IMR-90 (cell line): ENCODE results near the gene SRCIN1. TPM values are rescaled to one million over a fixed set of nuclear protein-coding genes. Genes with fewer than 3 reads are reported as not detected.

ENCODE experiments used
- ATAC-seq: fragments of 200-7000 bp; cut with Tn5 transposase; 2 replicates; pipeline ENCODE4 v1.9.1; 2020; ENCODE audit warnings: low read depth, mild to moderate bottlenecking, moderate library complexity
- BruUV-seq: library from RNA; stranded (reverse); fragments of 400-500 nt; replicated peaks from 2 replicates; lab custom pipeline; 2021; lab: Mats Ljungman, UMichigan
- CTCF ChIA-PET: fragments of 300-600 bp; formaldehyde crosslinking; extraction: SDS; loops from one replicate; lab custom pipeline; 2021; ENCODE audit warnings: antibody characterized with exemption; lab: Yijun Ruan, JAX
- POLR2A ChIA-PET: fragments of 300-600 bp; sonication (Branson Sonifier 250); formaldehyde crosslinking; loops from one replicate; lab custom pipeline; 2022; ENCODE audit warnings: antibody characterized with exemption; ENCODE audit not compliant: unreplicated experiment; lab: Charles Lee
- DNase-seq: peaks from one replicate; pipeline ENCODE4 v3.0.0; 2013
- H2AFZ ChIP-seq: replicated peaks from 2 replicates; pipeline ENCODE3; 2013; ENCODE audit warnings: low read length, mild to moderate bottlenecking; ENCODE audit not compliant: poor library complexity
- H2AK5ac ChIP-seq: 2 replicates; pipeline ENCODE4 v1.6.1; 2013; ENCODE audit warnings: low read depth, low read length, inconsistent platforms
- H2AK9ac ChIP-seq: replicated peaks from 2 replicates; pipeline ENCODE3; 2013; ENCODE audit warnings: mild to moderate bottlenecking, low read depth, low read length, moderate library complexity; ENCODE audit not compliant: poor library complexity
- H2BK120ac ChIP-seq: 2 replicates; pipeline ENCODE4 v1.6.1; 2013; ENCODE audit warnings: low read depth, low read length, inconsistent platforms
- H2BK15ac ChIP-seq: 3 replicates; pipeline ENCODE4 v1.6.1; 2013; ENCODE audit warnings: low read depth, low read length, inconsistent platforms
- H2BK20ac ChIP-seq: 2 replicates; pipeline ENCODE4 v1.6.1; 2013; ENCODE audit warnings: low read depth, mild to moderate bottlenecking, inconsistent platforms, low read length, moderate library complexity
- H2BK5ac ChIP-seq: 2 replicates; pipeline ENCODE4 v1.6.1; 2013; ENCODE audit warnings: mild to moderate bottlenecking, low read depth, low read length, inconsistent platforms; ENCODE audit not compliant: poor library complexity, severe bottlenecking
- H3K14ac ChIP-seq: replicated peaks from 2 replicates; pipeline ENCODE4 v1.6.1; 2013; ENCODE audit warnings: low read depth, low read length, inconsistent platforms
- H3K18ac ChIP-seq: 2 replicates; pipeline ENCODE4 v1.6.1; 2013; ENCODE audit warnings: low read depth, low read length, control low read depth
- H3K23ac ChIP-seq: 2 replicates; pipeline ENCODE4 v1.6.1; 2013; ENCODE audit warnings: low read depth, low read length, inconsistent platforms
- H3K27ac ChIP-seq: 2 replicates; pipeline ENCODE4 v1.5.1; 2013; ENCODE audit warnings: mild to moderate bottlenecking, control low read depth, low read length; ENCODE audit not compliant: insufficient read depth
- H3K27me3 ChIP-seq: 2 replicates; pipeline ENCODE4 v1.6.1; 2013; ENCODE audit warnings: low read length; ENCODE audit not compliant: control insufficient read depth, insufficient read depth
- H3K36me3 ChIP-seq: 2 replicates; pipeline ENCODE4 v1.6.1; 2013; ENCODE audit warnings: low read length, mixed read lengths; ENCODE audit not compliant: control insufficient read depth, insufficient read depth
- H3K4ac ChIP-seq: 2 replicates; pipeline ENCODE4 v1.6.1; 2013; ENCODE audit warnings: low read depth, low read length, inconsistent platforms
- H3K4me1 ChIP-seq: 2 replicates; pipeline ENCODE4 v1.6.1; 2013; ENCODE audit warnings: low read length, mixed read lengths; ENCODE audit not compliant: control insufficient read depth, insufficient read depth
- H3K4me2 ChIP-seq: 2 replicates; pipeline ENCODE4 v1.6.1; 2013; ENCODE audit warnings: low read depth, mild to moderate bottlenecking, control low read depth, low read length, moderate library complexity
- H3K4me3 ChIP-seq: 2 replicates; pipeline ENCODE4 v1.5.1; 2013; ENCODE audit warnings: low read depth, mild to moderate bottlenecking, control low read depth, low read length, moderate library complexity; ENCODE audit not compliant: insufficient read depth
- H3K56ac ChIP-seq: 2 replicates; pipeline ENCODE4 v1.6.1; 2013; ENCODE audit warnings: low read length, inconsistent platforms; ENCODE audit not compliant: insufficient read depth; ENCODE audit errors: extremely low read depth
- H3K79me1 ChIP-seq, 2 experiments: 2 replicates each; pipeline ENCODE4 v1.6.1; 2013; ENCODE audit warnings: low read length in 2 of 2, inconsistent platforms in 1 of 2, low read depth in 1 of 2
- H3K9ac ChIP-seq: 2 replicates; pipeline ENCODE4 v1.6.1; 2013; ENCODE audit warnings: low read depth, low read length, control low read depth
- H3K9me1 ChIP-seq: 2 replicates; pipeline ENCODE4 v1.6.1; 2013; ENCODE audit warnings: low read length, inconsistent platforms; ENCODE audit not compliant: insufficient read depth
- H3K9me3 ChIP-seq: 2 replicates; pipeline ENCODE4 v1.6.1; 2013; ENCODE audit warnings: low read length; ENCODE audit not compliant: control insufficient read depth, insufficient read depth
- H4K20me1 ChIP-seq: 2 replicates; pipeline ENCODE4 v1.6.1; 2013; ENCODE audit warnings: low read length, inconsistent platforms; ENCODE audit not compliant: insufficient read depth
- H4K5ac ChIP-seq: 2 replicates; pipeline ENCODE4 v1.6.1; 2013; ENCODE audit warnings: mild to moderate bottlenecking, low read depth, low read length, control low read depth
- H4K8ac ChIP-seq, 2 experiments: 2 replicates each; pipeline ENCODE4 v1.6.1; 2013; ENCODE audit warnings: low read depth in 2 of 2, low read length in 2 of 2, control low read depth in 1 of 2, inconsistent platforms in 1 of 2
- H4K91ac ChIP-seq: 2 replicates; pipeline ENCODE4 v1.6.1; 2013; ENCODE audit warnings: low read depth, low read length, inconsistent platforms; ENCODE audit not compliant: insufficient read depth
- BHLHE40 ChIP-seq: fragments of 150-350 bp; IDR thresholded peaks from 2 replicates; pipeline ENCODE4 v1.6.1; 2016; ENCODE audit warnings: mild to moderate bottlenecking, low read depth, low read length
- CEBPB ChIP-seq: IDR thresholded peaks from 2 replicates; pipeline ENCODE4 v1.6.1; 2012; ENCODE audit warnings: low read depth, low read length, improper control_type of control experiment
- CHD1 ChIP-seq: IDR thresholded peaks from 2 replicates; pipeline ENCODE4 v1.6.1; 2012; ENCODE audit warnings: low read depth, low read length, improper control_type of control experiment
- FOS ChIP-seq: fragments of 150-350 bp; IDR thresholded peaks from 2 replicates; pipeline ENCODE4 v1.6.1; 2016; ENCODE audit warnings: low read depth, low read length
- MAFK ChIP-seq: IDR thresholded peaks from 2 replicates; pipeline ENCODE4 v1.6.1; 2012; ENCODE audit warnings: low read depth, low read length, improper control_type of control experiment
- MAZ ChIP-seq: IDR thresholded peaks from 2 replicates; pipeline ENCODE4 v1.6.1; 2012; ENCODE audit warnings: low read depth, mild to moderate bottlenecking, low read length, improper control_type of control experiment, moderate library complexity, borderline replicate concordance
- MXI1 ChIP-seq: IDR thresholded peaks from 2 replicates; pipeline ENCODE4 v1.6.1; 2012; ENCODE audit warnings: low read depth, mild to moderate bottlenecking, low read length, moderate library complexity, borderline replicate concordance
- NFE2L2 ChIP-seq: fragments of 150-350 bp; IDR thresholded peaks from 2 replicates; pipeline ENCODE4 v1.6.1; 2016; ENCODE audit warnings: low read depth, mild to moderate bottlenecking, low read length
- POLR2A ChIP-seq: IDR thresholded peaks from 2 replicates; pipeline ENCODE4 v1.6.1; 2012; ENCODE audit warnings: mild to moderate bottlenecking, low read depth, low read length
- RAD21 ChIP-seq: IDR thresholded peaks from 2 replicates; pipeline ENCODE4 v1.6.1; 2012; ENCODE audit warnings: low read length, improper control_type of control experiment
- RCOR1 ChIP-seq: IDR thresholded peaks from 2 replicates; pipeline ENCODE4 v1.6.1; 2012; ENCODE audit warnings: mild to moderate bottlenecking, low read length, improper control_type of control experiment; ENCODE audit not compliant: insufficient replicate concordance
- RFX5 ChIP-seq: IDR thresholded peaks from 2 replicates; pipeline ENCODE4 v1.8.0; 2012; ENCODE audit warnings: low read depth, mild to moderate bottlenecking, low read length, moderate library complexity
- SMC3 ChIP-seq: fragments of 150-350 bp; IDR thresholded peaks from 2 replicates; pipeline ENCODE4 v1.6.1; 2016; ENCODE audit warnings: low read depth, mild to moderate bottlenecking, antibody characterized with exemption, low read length, moderate library complexity
- USF2 ChIP-seq: fragments of 150-350 bp; IDR thresholded peaks from 2 replicates; pipeline ENCODE4 v1.6.1; 2017; ENCODE audit warnings: mild to moderate bottlenecking, antibody characterized with exemption, low read length, low read depth
- dilution Hi-C: fragments of 300-500 bp; cut with HindIII; formaldehyde crosslinking; loops from one replicate; pipeline ENCODE4 v1.14.3; 2018; ENCODE audit warnings: low sequenced_read_pairs; ENCODE audit not compliant: unreplicated experiment
- in situ Hi-C: fragments of 300-500 bp; cut with MboI; formaldehyde crosslinking; loops from 3 replicates; pipeline ENCODE4 v1.14.3; 2019; ENCODE audit warnings: low sequenced_read_pairs, inconsistent platforms, mixed read lengths
- intact Hi-C: fragments of 100-400 bp; cut with micrococcal nuclease; formaldehyde crosslinking; loops from 2 replicates; pipeline ENCODE4 v1.10.0; 2022
- polyA plus RNA-seq, 3 experiments: library from polyadenylated mRNA; depleted of rRNA; stranded (reverse); fragments of >200 nt; gene quantifications; 2 replicates each; pipeline ENCODE4 v1.2.3, GENCODE V29; 2012; ENCODE audit warnings: low replicate concordance in 1 of 3
- total RNA-seq: library from RNA; depleted of rRNA; stranded (reverse); fragments of >200 nt; gene quantifications from 2 replicates; pipeline ENCODE4 v1.2.3, GENCODE V29; 2012
- TF ChIP-seq, protein P1 (sequence below): conservative IDR thresholded peaks from 2 replicates; pipeline ENCODE4 v1.5.1; 2012; ENCODE audit warnings: mild to moderate bottlenecking, low read depth, low read length, improper control_type of control experiment
- TF ChIP-seq, protein P2 (sequence below): fragments of 150-350 bp; IDR thresholded peaks from 2 replicates; pipeline ENCODE4 v1.6.1; 2016; ENCODE audit warnings: low read depth, mild to moderate bottlenecking, low read length, moderate library complexity, borderline replicate concordance

SRCIN1 gene
- total and polyA plus RNA-seq, 2 of the 4 experiments (the other 2 are of a cell fraction), result not detected

DNA sequence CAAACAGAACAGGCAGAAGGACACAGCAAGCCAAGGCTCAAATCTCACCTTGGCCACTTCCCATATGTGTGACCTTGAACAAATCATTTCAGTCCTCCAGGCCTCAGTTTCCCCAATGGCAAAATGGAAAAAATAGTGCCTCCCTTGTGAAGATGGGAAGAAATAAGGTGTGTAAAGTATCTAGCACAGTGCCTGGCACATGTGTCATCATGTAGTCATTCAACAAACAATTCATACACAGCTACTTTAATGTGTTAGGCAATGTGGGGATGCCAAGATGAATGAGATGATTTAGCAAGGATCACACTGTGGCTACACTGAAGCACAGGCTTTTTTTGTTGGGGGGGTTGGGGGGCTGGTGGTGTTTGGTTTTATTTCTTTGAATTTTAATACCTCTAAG lies 13.3 kb downstream of the SRCIN1 start:
- Histone ChIP-seq H4K91ac (no peak overlapping the region), H3K4me1 (no peaks in the 10 kb centered on the region), H3K79me1 (no peaks in the 10 kb centered on the region), H3K56ac (no peak overlapping the region), H3K27me3 (peaks cover 96% of the 10 kb centered on the region), H3K4me2 (no peak overlapping the region), H3K4me3 (no peak overlapping the region), H2BK15ac (no peak overlapping the region), H4K5ac (no peak overlapping the region), H4K8ac (no peak overlapping the region), H2AK5ac (no peak overlapping the region), H2BK20ac (no peak overlapping the region), H3K9ac (no peak overlapping the region), H3K18ac (no peak overlapping the region), H2AK9ac (no peak overlapping the region), H3K23ac (no peak overlapping the region), H2AFZ (no peak overlapping the region), H4K20me1 (no peaks in the 10 kb centered on the region), H3K14ac (no peak overlapping the region), H3K36me3 (no peaks in the 10 kb centered on the region), H2BK5ac (no peak overlapping the region), H3K27ac (no peak overlapping the region), H2BK120ac (no peak overlapping the region), H3K4ac (no peak overlapping the region), H3K9me1 (no peaks in the 10 kb centered on the region), H3K9me3 (no peaks in the 10 kb centered on the region)
- POLR2A ChIA-PET, result no interaction called here
- in situ Hi-C loops (no loop called here), intact Hi-C loops (no loop called here), dilution Hi-C loops (no loop called here)
- BruUV-seq, result no TSS peak
- CTCF ChIA-PET, result no interaction called here
- ATAC-seq (no peak), DNase-seq (no peak)
- TF ChIP-seq FOS (no peak), CEBPB (no peak), MXI1 (no peak), SMC3 (no peak), MAZ (no peak), BHLHE40 (no peak), NFE2L2 (no peak), RCOR1 (no peak), MAFK (no peak), CHD1 (no peak), POLR2A (no peak), RAD21 (no peak), USF2 (no peak), RFX5 (no peak)
- TF ChIP-seq, protein P1, sequence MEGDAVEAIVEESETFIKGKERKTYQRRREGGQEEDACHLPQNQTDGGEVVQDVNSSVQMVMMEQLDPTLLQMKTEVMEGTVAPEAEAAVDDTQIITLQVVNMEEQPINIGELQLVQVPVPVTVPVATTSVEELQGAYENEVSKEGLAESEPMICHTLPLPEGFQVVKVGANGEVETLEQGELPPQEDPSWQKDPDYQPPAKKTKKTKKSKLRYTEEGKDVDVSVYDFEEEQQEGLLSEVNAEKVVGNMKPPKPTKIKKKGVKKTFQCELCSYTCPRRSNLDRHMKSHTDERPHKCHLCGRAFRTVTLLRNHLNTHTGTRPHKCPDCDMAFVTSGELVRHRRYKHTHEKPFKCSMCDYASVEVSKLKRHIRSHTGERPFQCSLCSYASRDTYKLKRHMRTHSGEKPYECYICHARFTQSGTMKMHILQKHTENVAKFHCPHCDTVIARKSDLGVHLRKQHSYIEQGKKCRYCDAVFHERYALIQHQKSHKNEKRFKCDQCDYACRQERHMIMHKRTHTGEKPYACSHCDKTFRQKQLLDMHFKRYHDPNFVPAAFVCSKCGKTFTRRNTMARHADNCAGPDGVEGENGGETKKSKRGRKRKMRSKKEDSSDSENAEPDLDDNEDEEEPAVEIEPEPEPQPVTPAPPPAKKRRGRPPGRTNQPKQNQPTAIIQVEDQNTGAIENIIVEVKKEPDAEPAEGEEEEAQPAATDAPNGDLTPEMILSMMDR, result no peak
- TF ChIP-seq, protein P2, sequence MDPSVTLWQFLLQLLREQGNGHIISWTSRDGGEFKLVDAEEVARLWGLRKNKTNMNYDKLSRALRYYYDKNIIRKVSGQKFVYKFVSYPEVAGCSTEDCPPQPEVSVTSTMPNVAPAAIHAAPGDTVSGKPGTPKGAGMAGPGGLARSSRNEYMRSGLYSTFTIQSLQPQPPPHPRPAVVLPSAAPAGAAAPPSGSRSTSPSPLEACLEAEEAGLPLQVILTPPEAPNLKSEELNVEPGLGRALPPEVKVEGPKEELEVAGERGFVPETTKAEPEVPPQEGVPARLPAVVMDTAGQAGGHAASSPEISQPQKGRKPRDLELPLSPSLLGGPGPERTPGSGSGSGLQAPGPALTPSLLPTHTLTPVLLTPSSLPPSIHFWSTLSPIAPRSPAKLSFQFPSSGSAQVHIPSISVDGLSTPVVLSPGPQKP, result no peak
